ENCODE measurements around the gene DDO.

DNA sequence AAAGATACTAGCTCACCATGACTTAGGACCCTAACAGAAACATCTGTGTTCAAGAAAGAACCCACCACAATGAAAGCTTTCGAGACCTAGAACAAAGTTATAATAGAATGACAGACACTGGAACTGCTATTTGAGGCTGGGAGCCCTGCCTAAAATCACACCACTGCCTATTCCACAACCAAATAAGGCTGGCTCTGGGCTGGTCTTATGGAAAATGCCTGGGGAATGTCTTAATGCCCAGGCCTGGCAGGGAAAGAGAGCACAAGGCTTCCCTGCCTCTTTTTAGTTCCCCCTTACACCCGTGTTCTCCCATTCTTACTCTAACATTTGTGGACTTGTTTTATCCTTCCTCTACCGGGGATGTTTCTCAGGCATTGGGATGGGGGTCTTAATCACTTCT, 51.6 kb downstream of the DDO start:
- TF ChIP-seq USF1 (IDR thresholded peaks at IDR 0.05): no peak
- no peak for TF ChIP-seq EP300 (IDR thresholded peaks at IDR 0.05; ENCODE audit: borderline replicate concordance)
- no peak for TF ChIP-seq TAF1 (IDR thresholded peaks at IDR 0.05; ENCODE audit: low read depth)
- TF ChIP-seq TCF12 (IDR thresholded peaks at IDR 0.05; ENCODE audit: low read depth): no peak
- TF ChIP-seq YY1 (IDR thresholded peaks at IDR 0.05; ENCODE audit: low read depth): no peak
- TF ChIP-seq RAD21 (IDR thresholded peaks at IDR 0.05; ENCODE audit: low read depth): no peak
- no peak for TF ChIP-seq MAX (IDR thresholded peaks at IDR 0.05)
- TF ChIP-seq CEBPB (IDR thresholded peaks at IDR 0.05): no peak
- TF ChIP-seq CREB1 (IDR thresholded peaks at IDR 0.05; ENCODE audit: low read depth): no peak
- no peak for TF ChIP-seq NFIC (IDR thresholded peaks at IDR 0.05)
- no peak for TF ChIP-seq REST (IDR thresholded peaks at IDR 0.05; ENCODE audit: low read depth)
- TF ChIP-seq FOXM1 (IDR thresholded peaks at IDR 0.05; ENCODE audit: borderline replicate concordance, low read depth): no peak
